ENCODE results near the gene MRPS5.

Gene MRPS5

GRCh38 chr2:95061119-95061512 is 60.5 kb downstream of the MRPS5 start:
- in situ Hi-C loops (cut with MboI; ENCODE audit: low sequenced_read_pairs), result no loop called here

- in situ Hi-C loops (cut with MboI; ENCODE audit: low sequenced_read_pairs), result no loop called here
These were observed 61.0 kb downstream of the MRPS5 start for GRCh38 chr2:95060446-95061118.

DNA sequence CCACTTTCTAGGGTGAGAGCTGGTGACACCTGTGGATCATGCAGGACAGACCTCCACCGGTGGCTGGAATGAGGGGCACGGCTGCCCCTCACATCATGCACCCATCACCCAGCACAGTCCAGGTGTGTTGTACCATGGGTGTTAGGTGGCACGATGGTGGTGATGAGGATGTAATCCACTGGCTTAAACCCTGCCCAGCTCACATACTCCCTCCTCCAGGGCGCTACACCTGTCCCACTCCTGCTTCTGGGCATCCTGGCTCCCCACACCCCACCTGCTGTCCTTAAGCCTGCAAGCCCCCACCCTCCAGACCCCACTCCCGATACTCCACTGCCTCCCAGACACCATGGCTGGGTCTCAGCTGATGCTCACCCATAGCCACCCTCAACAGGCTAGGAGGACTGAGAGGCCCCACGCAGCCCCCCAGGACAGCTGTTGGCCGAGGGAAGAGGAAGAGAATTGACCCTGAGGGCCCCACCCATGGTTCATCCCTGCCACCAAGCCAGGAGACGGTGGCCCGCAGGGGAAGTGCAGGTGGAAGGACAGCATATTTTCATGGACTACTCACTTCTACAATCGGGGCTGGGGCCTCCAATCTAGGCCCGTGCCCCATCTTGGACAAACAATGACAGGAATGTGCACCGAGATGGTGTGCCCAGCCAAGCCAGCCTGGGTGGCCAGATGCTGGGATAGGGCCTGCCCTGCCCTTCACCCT is 61.8 kb downstream of the MRPS5 start:
- in situ Hi-C loops (cut with MboI; ENCODE audit: low sequenced_read_pairs), result no loop called here

DNA sequence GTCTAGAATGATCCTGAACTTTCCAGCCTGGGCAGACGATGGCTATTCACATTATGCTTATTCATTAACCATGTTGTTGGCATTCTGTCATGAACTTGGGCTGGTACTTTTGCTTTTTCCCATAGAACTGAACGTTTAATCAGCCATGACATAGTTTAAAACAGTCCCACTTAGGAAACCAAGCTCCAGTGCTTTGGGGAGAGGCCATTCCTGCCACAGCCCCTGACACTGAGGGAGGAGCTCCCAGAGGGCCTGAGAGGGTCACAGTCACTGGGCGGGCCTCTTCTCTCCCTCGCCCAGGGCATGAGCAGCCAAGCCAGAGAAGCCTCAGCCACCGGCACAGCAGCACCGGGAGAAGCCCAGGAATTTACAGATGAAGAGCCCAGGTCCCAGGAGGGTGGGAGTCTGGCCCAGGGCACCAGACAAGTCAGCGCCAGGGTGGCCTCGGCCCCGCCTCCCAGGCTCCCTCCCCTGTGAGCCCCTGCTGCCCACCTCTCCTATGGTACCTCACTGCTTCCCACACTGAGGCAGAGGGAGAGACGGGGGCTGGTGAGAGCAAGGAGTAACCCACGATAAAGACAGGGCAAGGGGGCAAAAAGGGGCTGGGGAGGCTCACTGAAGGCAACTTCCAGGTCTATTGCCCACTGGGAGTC is 62.5 kb downstream of the MRPS5 start:
- in situ Hi-C loops (cut with MboI; ENCODE audit: low sequenced_read_pairs), result no loop called here

- in situ Hi-C loops (cut with MboI; ENCODE audit: low sequenced_read_pairs), result no loop called here
These were observed 63.1 kb downstream of the MRPS5 start for GRCh38 chr2:95058466-95058988.

DNA sequence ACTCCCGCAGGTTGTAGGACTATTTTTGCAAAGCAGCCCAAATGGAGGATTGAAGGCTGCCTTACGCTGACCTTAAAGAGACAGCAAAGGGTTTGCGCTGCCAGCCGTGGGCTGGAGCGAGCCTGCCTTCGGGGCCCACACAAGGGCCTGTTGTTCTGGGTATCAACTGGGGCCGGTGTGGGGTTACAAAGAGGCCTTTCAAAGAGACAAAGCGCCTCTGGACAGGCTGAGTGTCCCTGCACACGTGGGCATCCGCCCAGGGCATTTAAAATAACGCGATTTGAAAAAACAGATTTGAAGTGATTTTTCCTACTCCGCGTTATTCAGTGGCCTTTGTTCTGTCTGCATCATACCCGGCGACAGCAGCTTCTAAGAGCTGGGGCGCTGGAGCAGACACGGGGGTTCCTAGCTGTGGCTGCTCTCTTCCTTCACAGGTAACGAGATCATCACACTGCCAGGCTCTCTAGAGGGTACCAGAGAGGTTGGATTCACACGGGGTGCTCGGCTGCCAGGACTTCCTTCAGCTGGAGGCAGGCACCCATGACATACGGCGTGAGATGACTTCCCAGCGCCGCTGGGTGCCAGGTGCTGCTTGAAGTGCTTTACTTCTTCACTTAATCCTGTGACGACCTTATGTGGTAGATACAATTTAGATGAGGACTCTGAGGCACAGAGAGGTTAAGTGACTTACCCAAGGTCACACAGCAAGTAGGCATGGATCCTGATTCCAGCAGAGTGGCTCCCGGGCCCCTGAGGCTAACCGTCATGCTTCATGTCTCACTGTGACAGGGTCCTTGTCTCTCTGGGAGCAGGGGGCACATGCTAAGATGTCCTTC is 63.9 kb downstream of the MRPS5 start:
- in situ Hi-C loops (cut with MboI; ENCODE audit: low sequenced_read_pairs), result no loop called here

DNA sequence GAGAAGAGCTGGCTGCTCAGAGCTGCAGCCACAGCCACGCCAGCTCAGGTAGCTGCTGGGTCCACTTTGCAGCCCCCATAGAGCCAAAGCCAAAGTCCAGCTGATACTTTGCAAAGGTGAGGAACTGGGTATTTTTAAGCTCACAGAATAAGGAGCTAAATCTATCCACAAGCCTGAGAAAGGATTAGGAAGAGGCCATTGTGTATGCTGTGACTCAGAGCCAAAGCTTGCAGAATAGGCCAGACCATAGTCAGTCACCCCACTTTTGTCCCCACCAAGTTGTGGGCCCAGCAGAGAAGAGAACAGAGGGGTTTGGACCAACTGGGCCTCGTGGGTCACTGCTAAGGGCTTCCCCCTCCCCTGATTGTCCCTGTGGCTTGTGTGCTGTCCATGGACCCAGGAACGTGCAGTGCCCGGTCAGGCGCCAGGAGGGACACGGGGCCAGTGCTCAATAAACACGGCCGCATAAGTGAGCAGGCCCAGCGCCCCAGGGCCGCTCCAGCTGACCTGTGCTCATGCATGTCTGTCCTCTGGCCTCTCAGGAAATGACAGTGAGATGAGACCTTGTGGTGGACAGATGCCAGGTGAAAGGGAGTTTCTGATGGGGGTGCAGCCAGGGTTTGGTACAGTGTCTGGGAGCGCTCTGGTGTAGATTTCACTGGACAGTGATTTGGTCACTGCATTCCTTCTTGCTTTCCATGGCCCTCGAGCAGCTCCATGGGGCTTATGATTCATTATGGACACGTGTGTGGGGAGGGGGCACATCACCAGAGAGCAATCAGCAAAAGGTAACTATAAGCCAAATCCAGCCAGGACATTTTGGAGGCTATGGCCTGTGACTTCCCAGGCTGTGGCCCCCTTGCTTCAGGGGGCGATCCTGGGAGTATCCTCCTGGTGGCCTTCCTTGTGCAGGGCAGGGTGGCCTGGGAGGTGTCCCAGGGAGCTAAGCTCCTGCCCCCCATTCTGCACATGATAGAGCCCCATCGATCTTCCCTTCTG is 64.8 kb downstream of the MRPS5 start:
- in situ Hi-C loops (cut with MboI; ENCODE audit: low sequenced_read_pairs), result no loop called here

GRCh38 chr2:95056044-95056443 is 65.6 kb downstream of the MRPS5 start:
- in situ Hi-C loops (cut with MboI; ENCODE audit: low sequenced_read_pairs), result no loop called here

DNA sequence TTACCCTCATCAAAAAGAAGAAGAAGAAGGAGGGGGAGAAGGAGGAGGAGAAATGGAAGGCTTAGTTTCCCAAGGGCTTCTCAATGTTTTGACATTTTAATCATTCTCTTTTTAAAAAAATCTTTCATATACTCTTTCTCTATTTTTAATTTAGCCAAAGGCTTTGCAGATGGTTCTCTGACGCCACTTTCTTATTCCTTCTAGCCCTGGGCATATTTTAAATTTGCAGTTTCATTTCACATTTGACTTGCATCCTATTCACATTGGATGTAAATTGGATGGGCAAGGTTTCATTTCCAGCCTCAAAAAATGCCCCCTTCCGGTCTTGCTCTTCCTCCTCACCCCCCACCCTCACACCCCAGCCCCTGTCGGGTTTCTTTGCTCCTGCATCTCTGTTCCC is 66.3 kb downstream of the MRPS5 start:
- in situ Hi-C loops (cut with MboI; ENCODE audit: low sequenced_read_pairs), result no loop called here

DNA sequence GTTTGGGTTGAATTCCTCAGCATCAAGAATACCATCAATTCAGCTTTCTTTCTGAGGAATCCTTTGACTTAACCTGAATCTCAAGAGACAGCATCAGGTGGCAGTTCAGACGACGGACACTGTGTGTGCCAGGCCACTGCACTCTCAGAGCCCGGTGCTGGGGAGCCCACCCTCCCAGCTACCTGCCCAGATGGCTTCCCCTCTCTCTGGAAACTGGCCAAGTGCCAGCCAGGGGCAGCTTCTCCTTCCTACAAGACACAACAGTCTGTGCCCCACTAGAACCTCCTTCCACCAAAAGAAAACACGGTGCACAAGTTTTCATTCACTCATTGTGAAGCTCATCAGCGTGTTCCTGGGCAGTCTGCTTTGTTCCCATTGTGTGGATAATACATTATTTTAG is 67.6 kb downstream of the MRPS5 start:
- in situ Hi-C loops (cut with MboI; ENCODE audit: low sequenced_read_pairs), result no loop called here

DNA sequence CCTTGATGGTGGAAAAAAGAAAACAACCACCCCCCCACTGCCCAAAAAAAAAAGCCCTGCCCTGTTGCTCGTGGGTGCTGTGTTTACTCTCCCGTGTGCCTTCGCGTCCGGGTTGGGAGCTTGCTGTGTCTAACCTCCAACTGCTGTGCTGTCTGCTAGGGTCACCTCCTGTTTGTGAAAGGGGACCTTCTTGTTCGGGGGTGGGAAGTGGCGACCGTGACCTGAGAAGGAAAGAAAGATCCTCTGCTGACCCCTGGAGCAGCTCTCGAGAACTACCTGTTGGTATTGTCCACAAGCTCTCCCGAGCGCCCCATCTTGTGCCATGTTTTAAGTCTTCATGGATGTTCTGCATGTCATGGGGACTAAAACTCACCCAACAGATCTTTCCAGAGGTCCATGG is 68.1 kb downstream of the MRPS5 start:
- in situ Hi-C loops (cut with MboI; ENCODE audit: low sequenced_read_pairs), result no loop called here

- in situ Hi-C loops (cut with MboI; ENCODE audit: low sequenced_read_pairs), result no loop called here
These were observed 68.7 kb downstream of the MRPS5 start for GRCh38 chr2:95052804-95053479.

- in situ Hi-C loops (cut with MboI; ENCODE audit: low sequenced_read_pairs), result no loop called here
These were observed 69.3 kb downstream of the MRPS5 start for GRCh38 chr2:95052307-95052706.

- in situ Hi-C loops (cut with MboI; ENCODE audit: low sequenced_read_pairs), result no loop called here
These were observed 70.0 kb downstream of the MRPS5 start for GRCh38 chr2:95051626-95052025.

- in situ Hi-C loops (cut with MboI; ENCODE audit: low sequenced_read_pairs), result no loop called here
These were observed 71.0 kb downstream of the MRPS5 start for GRCh38 chr2:95050385-95051300.

DNA sequence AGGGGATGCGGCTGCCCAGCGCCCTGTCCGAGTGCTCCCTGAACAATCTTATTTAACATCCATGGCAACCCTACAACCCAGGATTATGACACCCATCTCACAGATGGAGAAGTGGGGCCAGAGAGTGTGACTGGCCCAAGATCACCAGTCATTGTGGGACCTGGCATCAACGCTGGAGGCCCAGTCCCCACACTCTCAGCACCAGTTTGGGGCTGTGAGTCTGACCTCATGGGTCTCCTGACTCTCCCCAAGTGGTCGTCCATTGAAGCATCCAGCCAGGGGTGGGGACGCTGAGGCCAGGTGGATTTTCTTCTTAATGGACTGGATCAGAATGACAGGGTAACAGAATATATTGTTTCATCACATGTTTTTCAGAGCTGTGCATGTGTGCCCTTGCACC is 71.6 kb downstream of the MRPS5 start:
- in situ Hi-C loops (cut with MboI; ENCODE audit: low sequenced_read_pairs), result no loop called here

DNA sequence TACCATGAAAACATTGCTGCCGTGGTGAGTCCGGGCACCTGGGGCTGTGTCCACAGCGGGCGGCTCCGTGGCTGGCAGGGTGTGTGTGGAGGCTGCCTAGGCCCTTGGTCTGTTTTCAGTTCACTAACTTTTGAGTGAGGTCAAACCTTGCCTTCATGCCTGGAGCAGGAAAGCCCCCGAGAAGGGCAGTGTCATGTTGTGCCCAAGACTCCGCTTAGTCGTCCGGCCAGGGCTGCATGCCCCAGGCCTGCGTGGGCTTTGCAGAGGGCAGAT is 72.0 kb downstream of the MRPS5 start:
- in situ Hi-C loops (cut with MboI; ENCODE audit: low sequenced_read_pairs), result no loop called here

DNA sequence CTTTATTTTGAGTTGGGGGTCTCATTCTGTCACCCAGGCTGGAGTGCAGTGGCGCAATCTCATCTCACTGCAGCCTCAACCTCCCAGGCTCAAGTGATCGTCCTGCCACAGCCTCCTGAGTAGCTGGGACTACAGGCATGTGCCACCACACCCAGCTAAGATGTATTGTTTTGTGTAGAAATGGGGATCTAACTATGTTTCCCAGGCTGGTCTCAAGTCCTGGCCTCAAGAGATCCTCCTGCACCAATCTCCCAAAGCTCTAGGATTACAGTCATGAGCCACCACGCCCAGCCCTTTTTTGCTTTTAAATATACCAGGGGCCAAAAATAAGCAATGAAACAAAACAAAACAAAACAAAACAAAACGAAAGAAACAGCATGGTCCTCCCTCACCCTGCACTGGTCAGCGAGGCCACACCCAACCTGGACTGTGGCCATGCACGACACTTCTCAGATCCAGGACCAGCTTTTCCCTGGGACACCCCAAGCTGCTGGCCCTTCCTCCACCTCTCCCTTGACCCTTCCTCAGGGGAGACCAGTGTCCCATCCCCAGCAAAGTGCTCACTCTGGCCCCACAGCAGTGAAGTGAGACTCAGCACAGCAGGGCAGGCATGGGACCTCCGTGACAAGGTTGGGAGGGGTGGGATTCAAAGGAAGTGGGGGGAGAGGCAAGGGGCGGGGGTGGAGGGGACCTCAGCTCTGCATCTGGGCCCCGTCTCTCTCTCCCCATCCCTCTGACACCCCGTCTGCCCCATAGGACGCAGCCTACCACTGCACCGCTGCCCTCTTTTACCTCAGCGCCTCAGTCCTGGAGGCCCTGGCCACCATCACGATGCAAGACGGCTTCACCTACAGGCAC is 72.6 kb downstream of the MRPS5 start:
- in situ Hi-C loops (cut with MboI; ENCODE audit: low sequenced_read_pairs), result no loop called here
